NCI-H2227 (cell line): ENCODE measurements around the gene NAGS.
"Not testable (repeated sequence)": the region's sequence is repeated elsewhere in the genome, so short reads cannot be mapped to it uniquely, and the experiment has no call there.

ENCODE experiments used
- DNase-seq: peaks from one replicate; lab custom pipeline; 2025; ENCODE audit not compliant: unreplicated experiment; lab: John Stamatoyannopoulos, UW

Gene NAGS, protein sequence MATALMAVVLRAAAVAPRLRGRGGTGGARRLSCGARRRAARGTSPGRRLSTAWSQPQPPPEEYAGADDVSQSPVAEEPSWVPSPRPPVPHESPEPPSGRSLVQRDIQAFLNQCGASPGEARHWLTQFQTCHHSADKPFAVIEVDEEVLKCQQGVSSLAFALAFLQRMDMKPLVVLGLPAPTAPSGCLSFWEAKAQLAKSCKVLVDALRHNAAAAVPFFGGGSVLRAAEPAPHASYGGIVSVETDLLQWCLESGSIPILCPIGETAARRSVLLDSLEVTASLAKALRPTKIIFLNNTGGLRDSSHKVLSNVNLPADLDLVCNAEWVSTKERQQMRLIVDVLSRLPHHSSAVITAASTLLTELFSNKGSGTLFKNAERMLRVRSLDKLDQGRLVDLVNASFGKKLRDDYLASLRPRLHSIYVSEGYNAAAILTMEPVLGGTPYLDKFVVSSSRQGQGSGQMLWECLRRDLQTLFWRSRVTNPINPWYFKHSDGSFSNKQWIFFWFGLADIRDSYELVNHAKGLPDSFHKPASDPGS

GRCh38 chr17:44004077-44004760 lies at the start of gene NAGS:
Gene NAGS, plus strand, starts transcription at chr17:44004622. Its CDS starts 42 bp downstream, at chr17:44004664.
- no peak for DNase-seq

DNA sequence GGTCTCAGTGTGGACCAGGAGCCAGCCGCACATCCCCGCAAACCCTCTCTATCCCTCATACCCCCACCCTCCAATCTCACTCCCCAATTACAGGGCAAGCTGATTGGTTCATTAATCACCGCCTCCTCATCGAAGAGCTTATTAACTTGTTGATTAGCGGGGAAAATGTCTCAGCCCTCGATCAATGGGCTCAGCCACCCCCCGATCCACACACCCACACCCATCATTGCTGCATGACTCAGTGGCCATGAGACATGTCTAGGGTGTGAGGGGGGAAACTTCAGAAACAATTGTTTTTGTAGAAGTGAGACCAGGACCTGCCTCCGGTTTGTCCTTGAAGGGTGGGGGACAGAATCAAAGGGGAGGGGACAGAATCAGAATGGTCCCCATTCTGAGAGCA lies 48.2 kb upstream of the NAGS start:
- DNase-seq, result no peak

DNA sequence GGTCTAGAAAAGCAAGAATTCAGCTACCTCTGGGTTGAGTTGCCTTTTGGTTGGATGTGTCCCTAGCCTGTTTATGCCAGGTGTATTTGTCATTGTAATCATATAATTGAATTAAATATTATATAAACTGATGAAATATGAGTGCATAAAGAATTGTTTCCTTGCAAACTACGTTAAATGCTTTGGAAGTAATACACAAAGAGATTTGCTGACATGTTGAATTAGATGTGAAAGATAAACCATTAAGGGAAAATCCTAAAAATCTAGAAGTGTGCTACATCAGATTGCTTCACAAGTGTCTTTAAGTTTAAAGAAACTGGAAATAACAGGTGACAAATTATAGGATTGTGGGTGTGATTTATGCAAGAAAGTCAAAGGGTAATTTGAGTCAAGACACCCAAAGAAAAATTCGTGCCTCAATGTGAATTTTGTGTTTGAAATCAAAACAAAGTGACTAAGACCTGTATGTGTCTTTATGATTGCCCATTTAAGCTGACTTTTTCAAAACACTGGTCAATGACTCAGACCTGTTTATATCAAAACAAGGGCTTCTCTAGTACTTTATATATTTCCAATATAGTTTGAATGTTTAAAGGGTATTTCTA lies 45.6 kb upstream of the NAGS start:
- DNase-seq, result no peak

DNA sequence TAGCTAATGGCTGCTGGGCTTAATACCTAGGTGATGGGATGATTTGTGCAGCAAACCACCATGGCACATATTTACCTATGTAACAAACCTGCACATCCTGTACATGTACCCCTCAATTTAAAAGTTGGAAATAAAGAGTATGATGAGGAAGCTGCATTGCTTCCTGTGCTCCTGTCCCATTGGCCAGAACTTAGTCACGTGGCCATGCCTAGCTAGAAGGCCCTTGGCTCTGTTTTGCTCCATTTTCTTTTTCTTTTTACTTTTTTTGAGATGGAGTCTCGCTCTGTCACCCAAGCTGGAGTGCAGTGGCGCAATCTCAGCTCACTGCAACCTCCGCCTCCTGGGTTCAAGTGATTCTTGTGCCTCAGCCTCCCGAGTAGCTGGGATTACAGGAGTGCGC lies 43.1 kb upstream of the NAGS start:
- not testable (repeated sequence) for DNase-seq

GRCh38 chr17:43961954-43962353 lies 42.5 kb upstream of the NAGS start:
- DNase-seq, result no peak

GRCh38 chr17:43962479-43962878 lies 41.9 kb upstream of the NAGS start:
- DNase-seq, result no peak

- DNase-seq, result no peak
Observed at GRCh38 chr17:43966276-43966675, 38.1 kb upstream of the NAGS start.

GRCh38 chr17:43967251-43967875 lies 37.1 kb upstream of the NAGS start:
- no peak for DNase-seq

DNA sequence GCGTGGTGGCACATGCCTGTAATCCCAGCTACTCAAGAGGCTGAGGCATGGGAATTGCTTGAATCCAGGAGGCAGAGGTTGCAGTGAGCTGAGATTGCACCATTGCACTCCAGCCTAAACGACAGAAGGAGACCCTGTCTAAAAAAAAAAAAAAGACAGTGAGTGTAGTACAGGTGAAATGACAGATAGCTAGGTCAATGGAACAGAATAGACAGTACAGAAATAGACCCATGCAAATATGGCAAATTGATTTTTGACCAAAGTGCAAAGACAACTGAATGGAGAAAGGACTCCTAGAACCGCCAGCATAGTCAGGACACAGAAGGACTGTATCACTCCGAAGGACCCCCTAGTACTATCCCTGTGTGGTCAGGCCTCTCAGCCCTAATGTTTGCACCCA lies 34.1 kb upstream of the NAGS start:
- DNase-seq, result no peak

DNA sequence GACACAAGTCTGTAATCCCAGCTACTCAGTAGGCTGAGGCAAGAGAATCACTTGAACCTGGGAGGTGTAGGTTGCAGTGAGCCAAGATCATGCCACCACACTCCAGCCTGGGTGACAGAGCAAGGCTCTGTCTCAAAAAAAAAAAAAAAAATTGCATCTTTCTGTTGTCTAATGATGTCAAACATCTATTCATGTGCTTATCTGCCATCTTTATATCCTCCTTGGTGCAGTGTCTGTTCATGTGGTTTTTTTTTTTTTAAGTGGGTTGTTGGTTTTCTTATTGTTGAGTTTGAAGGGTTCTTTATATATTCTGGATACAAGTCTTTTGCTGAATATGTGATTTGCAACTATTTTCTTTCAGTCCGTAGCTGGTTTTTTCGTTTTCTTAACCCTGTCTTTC lies 33.0 kb upstream of the NAGS start:
- not testable (repeated sequence) for DNase-seq

GRCh38 chr17:43972444-43973212 lies 31.8 kb upstream of the NAGS start:
- DNase-seq, result not testable (repeated sequence)

DNA sequence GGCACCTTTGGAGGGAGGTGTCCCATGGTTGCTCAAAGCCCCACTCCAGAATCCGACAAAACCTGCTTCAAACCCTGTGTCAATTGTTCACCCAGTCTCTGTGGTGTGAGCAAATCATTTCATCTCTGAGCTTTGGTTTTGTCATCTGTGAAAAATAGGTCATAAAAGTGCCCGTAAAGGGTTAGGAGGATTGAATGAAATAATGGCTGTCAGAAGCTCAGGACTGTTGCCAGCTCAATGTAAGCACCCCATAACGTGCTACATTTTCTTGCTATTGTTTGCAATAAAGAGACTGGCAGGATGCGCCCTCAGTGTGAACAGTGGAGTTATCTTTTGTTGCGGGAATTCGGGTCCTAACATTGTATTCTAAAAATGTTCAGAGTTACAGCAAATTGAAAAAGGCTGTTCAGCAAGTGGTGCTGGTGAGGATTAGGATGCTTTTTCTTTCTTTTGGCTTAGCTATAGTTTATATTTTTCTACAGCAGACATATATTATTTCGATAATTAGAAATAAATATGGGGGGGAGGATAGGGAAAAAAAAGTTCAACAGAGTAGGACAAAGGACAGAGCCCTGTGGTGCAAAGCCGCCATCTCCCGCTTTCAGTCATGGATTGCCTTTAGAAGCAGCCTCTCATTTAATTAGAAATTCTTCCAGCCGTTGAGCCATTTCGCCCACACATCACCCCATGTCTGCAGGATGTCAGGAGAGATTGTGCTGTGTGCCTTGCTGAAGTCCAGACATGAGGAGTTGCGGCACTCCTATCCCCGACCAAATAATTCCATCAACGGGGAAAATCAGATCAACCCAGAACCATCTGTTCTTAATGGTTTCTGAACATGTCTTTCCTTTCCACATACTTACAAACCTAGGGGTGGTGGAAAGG lies 29.8 kb upstream of the NAGS start:
- no peak for DNase-seq

GRCh38 chr17:43975898-43976297 lies 28.5 kb upstream of the NAGS start:
- no peak for DNase-seq

- no peak for DNase-seq
Observed at GRCh38 chr17:43976963-43977837, 27.2 kb upstream of the NAGS start.

DNA sequence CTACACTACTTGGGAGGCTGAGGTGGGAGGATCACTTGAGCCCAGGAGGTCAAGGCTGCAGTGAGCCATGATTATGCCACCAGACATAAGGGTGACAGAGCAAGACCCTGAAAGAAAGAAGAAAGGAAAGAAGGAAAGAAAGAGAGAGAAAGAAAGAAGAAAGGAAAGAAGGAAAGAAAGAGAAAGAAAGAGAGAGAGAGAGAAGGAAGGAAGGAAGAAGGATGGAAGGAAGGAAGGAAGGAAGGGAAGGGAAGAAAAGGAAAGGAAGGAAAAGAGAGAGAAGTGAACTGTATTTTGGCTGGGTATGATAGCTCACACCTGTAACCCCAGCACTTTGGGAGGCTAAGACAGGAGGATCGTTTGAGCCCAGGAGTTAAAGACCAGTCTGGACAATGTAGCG lies 26.3 kb upstream of the NAGS start:
- DNase-seq, result no peak

DNA sequence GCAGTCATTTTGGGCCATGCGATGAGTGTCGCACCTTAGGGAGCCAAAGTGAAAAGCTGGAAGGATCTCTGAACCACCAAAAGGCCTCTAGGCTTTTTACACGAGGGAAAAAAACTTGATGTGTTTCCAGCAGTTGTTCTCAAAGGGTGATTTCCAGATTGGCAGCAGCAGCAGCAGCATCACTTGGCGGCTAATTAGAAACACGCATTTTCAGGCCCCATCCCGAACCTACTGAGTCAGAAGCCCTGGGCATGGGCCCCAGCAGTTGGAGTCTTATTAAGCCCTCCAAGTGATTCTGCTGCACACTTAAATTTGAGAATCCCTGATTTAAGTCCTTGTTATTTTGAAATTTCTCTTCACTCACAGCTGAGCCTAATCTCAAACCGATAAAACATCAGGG lies 25.4 kb upstream of the NAGS start:
- no peak for DNase-seq

- no peak for DNase-seq
Observed at GRCh38 chr17:43979671-43980070, 24.8 kb upstream of the NAGS start.

- no peak for DNase-seq
Observed at GRCh38 chr17:43982171-43982570, 22.3 kb upstream of the NAGS start.

DNA sequence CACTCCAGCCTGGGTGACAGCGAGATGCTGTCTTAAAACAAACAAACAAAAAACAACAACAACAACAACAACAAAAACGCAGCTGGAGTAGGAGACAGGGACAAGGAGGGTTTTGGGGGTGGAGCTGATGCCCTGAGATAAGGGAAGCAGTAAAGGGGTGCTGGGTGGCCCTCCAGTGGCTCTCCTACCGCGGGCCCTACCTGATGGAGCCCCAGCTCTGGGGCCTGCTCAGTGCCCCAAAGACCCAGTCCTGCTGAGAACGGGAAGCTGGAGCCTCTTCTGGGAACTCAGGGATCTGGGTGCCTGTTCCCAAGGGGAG lies 21.3 kb upstream of the NAGS start:
- DNase-seq, result no peak
